ENCODE results near the gene ZNF608.

Gene ZNF608

DNA sequence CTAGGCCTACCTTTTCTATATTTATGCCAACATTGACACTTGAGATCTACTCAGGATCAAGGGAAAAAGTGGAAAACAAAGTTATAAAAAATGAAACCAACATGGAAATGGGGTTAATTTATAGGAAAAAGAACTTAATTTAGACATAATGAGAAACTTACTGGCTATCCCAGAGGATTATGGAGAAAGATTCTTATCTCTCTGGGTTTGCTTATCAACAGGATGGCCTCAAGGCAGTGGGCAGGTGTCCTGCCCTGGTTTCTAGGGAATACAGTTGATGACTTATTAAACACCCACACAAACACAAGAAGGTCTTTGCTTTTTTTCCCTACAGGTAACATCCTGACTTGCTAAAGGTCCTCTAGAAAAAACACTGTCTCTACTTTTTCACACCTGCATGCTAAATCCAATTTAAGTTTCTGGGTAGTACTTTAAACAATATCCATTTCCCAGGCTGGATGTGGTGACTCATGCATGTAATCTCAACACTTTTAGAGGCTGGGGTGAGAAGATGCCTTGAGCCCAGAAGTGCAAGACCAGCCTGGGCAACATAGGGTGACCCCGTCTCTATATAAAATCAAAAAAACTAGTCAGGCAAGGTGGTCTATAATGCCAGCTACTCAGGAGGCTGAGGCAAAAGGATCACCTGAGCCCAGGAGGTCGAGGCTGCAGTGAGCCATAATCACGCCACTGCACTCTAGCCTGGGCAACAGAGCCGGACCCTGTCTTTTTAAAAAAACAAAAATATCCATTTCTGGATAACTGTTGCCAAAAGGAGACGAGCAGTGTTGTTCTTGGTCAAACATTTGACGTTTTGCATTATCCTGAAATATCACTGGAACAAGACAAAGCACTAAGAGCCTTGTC is 6.6 kb upstream of the ZNF608 start:
- DNase-seq (ENCODE audit: low spot score) = no peak

DNA sequence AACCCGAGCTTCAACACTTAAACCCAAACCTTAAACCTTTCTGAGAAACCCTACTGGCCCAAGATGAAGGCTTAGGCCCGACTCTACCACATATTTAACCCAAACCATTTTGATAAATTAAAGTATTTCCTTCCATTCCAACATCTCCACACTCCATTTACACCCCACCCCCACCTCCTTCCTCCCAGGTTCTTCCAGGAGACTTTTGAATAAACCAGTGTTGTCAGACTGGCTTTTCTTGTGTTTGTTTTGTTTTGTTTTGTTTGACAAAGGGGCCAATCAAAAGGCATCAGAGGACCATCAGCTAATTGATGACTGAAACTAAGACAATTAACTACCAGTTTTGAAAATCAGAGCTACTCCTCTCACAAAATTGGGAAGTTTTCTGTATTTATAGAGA is 4.6 kb upstream of the ZNF608 start:
- DNase-seq (ENCODE audit: low spot score) = no peak

GRCh38 chr5:124748687-124749594 is 2.5 kb upstream of the ZNF608 start:
- DNase-seq (ENCODE audit: low spot score) = peak; percentile 83

DNA sequence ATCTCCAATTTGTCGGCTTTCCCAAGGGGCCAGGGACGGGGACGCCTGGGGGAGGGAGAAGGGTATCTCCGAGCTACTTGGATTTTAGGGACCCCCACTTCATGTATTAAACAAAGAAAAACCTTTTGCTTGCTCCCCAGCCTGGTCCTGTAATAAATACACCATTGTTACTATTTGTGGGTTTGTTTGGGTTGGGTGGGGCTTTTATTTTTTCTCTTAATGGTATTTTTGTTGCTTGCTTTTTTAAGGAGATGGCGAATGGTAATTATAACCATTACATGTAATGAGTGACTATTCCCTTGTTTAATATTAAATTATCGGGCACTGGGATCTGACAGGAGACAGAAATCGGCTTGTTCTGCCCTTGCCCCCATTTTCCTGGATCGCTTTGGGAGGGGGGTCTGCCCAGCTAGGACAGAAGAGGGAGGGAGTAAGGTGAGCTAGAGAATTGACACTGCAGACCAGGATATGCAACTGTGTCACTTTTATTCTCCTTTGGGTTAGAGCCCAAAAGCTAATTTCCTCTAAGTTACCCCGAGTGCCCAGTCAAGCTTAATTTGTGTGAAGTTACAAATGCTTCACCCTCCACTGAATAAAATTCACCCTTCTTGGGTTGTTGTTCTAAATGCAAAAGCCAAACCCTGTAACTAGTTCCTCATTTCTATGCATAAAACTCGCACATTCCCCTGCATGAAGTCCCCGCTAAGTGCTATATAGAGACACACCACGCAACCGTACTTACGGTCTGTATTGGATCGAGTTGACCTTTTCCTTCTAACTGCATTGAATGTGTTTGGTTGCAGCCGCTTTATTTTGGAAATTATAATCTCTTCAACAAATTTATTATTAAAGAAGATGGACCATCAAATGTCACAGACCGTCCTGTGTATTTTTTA is 1.6 kb upstream of the ZNF608 start:
- no peak for DNase-seq (ENCODE audit: low spot score)

GRCh38 chr5:124746916-124747790 is 714 bp upstream of the ZNF608 start:
- DNase-seq (ENCODE audit: low spot score) = peak; percentile 90

DNA sequence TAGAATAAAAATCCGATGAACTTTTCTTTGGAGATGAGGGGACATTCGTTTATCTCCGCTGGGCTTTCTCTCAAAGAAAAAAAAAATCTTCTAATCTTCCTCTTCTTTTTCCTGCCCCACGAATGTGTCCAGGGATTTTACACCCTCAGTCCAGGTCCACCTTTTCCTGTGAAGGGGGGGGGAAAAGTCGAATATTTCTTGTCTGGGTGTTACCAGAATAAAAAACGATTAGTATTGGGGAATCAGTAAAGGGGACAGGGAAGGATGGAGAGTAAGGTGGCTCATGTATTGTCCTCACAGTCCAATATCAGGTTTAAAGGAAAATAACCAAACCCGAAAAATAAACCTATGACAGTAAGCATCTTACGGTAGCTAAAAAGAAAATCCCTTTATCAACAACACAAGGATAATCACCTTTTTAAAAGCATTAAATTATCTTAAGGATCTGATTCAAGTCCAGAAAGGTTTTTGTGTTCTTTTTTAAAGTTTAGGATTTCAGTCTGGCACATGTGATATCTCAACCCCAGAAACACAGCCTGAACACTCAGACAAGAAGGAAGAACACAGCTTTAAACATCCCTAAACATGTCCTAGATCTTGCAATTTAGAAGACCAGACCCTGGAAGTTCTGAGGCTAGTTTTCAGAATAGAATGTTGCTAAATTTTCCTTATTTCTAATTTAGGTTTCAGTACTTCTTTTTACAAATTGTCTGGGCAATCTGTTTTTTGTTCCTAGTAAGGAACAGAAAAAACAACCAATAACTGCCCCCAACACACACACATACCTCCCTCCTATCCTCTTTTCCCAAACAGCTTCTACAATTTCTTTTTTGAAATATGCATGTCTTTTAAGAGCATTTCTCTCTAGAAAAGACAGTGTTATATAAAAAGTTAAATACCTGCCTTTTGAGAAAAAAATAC is 1.2 kb downstream of the ZNF608 start:
- no peak for DNase-seq (ENCODE audit: low spot score)

DNA sequence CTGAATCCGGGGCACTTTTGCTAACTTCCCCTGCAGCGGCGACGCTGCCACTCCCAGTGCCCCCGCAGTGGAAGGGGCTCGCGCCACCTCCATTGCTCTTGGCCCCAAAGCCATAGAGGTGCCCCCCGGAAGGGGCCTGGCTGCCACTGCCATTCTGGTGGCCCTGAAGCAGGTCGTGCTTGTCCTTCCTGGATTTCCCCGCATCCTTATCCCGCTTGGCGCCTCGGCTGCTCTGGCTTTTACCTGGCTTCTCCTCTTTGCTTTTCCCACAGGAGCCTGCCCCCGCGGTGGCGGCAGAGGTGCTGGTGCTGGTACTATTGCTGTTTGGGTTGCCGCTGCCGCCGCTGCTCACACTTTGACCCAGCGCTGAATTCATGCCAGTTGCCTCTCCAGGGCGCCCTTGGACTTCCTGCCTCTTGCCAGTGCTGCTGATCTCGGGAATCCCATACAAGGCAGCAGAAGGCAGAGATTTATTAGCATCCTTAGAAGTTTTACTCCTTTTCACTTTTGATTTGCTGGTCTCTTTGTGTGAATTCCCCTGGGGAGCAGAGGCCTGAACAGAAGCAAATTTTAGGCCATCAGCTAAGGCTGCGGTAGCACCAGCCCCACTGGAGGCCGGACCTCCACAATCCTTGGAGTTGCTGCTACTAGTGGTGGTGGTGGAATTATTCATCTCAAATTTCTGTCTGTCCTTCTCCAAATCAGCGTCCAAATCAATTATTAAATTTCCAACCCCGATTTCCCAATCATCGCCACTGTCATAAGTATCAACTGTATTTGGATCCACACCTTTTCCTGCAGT is 2.1 kb downstream of the ZNF608 start:
- DNase-seq (ENCODE audit: low spot score) = peak; percentile 72

- DNase-seq (ENCODE audit: low spot score) = no peak
Observed at GRCh38 chr5:124743602-124744169, 2.8 kb downstream of the ZNF608 start.

DNA sequence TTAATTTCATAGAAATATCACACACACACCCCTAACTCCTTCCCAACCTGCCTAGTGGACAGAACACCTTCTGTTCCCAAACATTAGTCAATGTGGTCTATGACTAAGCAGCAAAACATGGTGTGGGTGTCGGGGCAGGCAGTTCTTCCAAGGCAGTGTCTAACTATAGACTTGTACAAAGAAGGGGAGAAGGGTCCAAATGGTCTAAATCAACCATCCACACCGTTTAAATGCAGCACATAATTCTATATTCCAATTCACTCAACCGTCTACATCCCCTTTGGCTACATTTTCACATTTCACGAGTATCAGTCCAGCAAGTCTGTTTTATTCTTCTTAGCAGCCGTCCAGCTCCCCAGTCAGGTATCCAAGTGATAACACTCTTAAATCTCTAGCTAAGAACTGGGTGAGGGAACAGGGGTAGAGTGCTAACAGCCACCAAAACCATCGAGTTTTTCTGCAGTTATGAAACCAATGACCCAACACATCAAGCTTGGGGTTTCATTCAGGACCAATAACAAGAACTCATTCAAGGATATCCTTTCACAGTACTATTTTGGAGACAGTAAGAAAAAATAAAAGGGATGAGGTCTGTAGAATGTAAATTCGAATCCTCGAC is 3.3 kb downstream of the ZNF608 start:
- DNase-seq (ENCODE audit: low spot score) = no peak

GRCh38 chr5:124742521-124742920 is 3.9 kb downstream of the ZNF608 start:
- no peak for DNase-seq (ENCODE audit: low spot score)

DNA sequence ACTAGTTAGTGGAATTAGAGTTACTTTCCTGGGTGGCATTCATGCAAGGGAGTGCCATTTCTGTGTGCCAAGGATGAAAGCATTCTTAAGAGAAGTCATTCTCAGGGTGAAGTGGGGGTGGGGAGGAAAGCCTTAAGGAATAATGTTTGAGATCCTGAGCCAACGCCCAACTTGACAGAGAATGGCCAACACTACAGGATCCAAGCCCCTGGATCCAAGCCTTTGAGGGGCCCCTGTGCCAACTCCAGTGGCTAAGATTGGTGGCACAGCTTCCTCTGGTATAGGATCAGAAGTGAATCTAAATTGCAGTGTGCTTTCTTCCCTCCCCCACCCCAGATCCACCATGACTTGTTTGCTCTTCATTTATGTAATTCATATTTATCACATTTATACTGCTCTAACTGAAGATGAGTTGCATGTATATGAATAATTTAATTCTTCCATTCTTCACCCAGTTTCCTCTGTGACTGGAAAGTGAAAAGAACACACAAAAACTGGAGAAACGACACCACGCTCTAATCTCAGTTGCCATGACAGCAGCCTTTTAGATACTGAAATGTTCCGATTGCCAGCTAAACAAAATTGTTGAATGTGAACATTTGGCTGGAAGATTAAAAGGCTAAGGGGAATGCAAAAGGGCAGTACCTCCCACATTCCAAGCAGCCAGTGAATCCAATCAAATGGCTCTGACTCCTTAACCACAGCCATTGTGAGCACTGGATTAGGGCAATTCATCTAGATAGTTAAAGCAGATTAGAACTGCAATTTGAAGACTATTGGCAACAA is 4.5 kb downstream of the ZNF608 start:
- DNase-seq (ENCODE audit: low spot score) = no peak

DNA sequence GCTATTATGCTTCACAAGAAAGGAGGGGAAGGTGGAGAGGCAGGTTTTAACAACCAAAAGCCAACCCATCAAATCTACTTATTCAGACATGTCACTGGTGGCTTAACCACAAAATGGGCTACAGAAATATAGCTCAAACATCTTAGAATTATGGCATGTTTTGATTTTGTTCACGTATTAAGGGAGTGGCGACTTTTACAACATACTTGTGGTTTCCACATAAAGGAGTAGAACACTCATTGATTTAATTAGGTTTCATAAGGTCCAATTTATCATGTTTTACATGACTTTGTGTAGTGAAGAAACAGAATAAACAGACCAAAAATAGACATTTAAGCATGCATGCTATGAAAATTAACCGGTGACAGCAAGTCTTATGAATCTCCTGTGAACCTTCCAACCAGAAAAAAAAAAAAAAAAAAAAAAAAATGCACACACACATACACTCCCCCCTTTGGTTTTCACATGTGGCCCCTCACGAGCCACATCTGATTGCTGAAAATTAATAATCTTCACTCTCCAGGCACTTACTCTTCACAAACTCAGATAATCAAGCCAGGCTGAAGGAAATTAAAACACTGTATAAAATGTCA is 5.4 kb downstream of the ZNF608 start:
- DNase-seq (ENCODE audit: low spot score) = no peak

GRCh38 chr5:124740071-124740470 is 6.4 kb downstream of the ZNF608 start:
- no peak for DNase-seq (ENCODE audit: low spot score)

DNA sequence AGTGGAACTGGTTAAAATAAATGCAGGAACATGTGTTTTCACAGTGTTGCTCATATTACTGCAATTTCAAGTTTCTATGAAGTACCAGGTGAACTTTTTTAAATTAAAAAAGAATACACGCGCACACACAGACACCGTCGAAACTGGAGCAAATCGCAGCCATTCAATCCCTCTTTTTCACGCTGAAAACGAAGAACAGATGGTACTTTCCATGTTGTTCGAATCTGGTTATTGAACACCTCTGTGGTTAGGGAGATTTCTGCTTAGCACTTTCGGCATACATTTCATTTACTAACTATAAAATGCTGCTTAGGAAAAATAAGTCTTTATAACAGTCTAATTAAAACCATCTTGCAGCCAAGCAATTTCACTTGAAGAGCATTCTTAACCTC is 6.8 kb downstream of the ZNF608 start:
- DNase-seq (ENCODE audit: low spot score) = no peak

DNA sequence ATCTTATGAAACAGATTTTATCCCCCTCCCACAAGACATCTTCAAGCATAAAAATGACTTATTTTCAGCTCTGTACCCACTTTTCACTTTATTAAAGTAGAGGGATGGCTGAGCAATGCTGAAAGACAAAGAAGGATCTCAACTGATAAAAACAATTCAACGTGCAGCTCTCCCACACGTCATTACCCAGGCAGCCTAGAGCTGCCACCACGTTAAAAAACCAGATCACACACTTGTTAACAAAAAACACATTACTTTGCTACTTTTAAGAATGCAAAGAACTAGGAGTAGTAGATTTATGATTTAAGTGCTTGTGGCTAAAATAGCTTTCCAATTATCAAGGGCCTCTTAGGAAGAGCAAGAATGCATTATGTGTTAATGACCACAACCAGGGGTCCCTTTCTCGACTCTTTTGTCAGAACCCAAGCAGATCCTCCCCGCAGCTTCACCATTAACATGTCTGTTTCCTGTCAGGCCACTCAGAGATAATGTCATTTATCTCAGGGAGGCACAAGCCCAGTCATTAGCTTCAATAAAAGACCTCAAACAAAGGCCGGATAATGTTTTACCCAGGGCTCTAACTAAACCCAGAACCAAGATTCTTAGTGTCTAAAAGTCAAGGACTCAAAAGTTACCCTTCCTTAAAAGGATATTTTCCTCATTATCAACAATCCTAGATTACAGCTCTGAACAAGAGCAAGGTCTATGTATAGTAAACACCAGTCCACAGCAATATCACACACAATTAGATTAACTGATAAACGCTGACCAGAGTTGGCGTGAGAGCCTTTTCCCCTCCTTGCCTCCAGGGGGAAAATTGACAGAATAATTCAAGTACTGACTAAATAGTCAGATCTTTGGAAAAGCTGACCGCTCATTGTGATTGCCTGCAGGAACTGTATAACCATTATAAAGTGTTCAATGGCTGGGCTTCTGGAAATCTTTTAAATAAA is 7.5 kb downstream of the ZNF608 start:
- no peak for DNase-seq (ENCODE audit: low spot score)

DNA sequence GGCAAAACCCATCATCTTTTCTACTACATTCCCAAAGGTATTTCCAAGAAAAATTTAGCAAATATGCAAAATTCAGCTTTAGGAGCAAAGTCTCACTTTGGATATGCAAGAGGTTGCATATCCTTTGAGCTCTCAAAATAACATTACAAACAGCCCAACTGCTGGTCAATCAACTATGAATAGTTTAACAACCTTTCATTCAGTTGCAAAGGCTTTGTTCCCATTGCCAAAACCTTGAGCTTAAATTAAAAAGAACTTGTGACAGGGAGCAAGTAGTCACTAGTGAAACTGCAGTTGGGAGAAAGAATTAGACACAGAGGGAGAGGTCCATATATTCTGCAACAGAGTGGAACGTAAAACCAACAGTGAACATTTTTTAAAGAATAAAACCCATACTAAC is 8.8 kb downstream of the ZNF608 start:
- DNase-seq (ENCODE audit: low spot score) = no peak

Measured in left forelimb (tissue), 1 donor.